H1 (cell line): ENCODE data around the gene CACNB1. TPM values are rescaled to one million over a fixed set of nuclear protein-coding genes. Genes with fewer than 3 reads are reported as not detected.
A peak's percentile ranks its signal among the peaks of the same experiment; 100 is the strongest.

ENCODE experiments used
- ATF3 ChIP-seq: IDR thresholded peaks from 2 replicates; pipeline ENCODE4 v1.6.1; 2011; ENCODE audit warnings: low read depth, mild to moderate bottlenecking, low read length; ENCODE audit not compliant: insufficient read depth
- BCL11A ChIP-seq, 2 experiments: IDR thresholded peaks; one replicate each; pipeline ENCODE4 v1.6.1; 2011; ENCODE audit warnings: low read depth in 2 of 2, low read length in 2 of 2, mild to moderate bottlenecking in 2 of 2
- CHD1 ChIP-seq: IDR thresholded peaks from 2 replicates; pipeline ENCODE4 v1.6.1; 2012; ENCODE audit warnings: low read depth, low read length, improper control_type of control experiment
- CREB1 ChIP-seq: IDR thresholded peaks from 2 replicates; pipeline ENCODE4 v1.6.1; 2012; ENCODE audit warnings: inconsistent platforms
- CTCF ChIP-seq, 3 experiments: IDR thresholded peaks; 1 replicate in 2 of 3; 2 replicates in 1 of 3; pipeline versions ENCODE4 v1.5.1 to v1.6.1; 2011; ENCODE audit warnings: low read length in 3 of 3, mild to moderate bottlenecking in 3 of 3, inconsistent platforms in 2 of 3, low read depth in 1 of 3, moderate library complexity in 1 of 3; ENCODE audit not compliant: insufficient read depth in 1 of 3; ENCODE audit errors: control extremely low read depth in 1 of 3
- EP300 ChIP-seq, 2 experiments: IDR thresholded peaks; 1 replicate in 1 of 2; 2 replicates in 1 of 2; pipeline ENCODE4 v1.6.1; 2011 to 2012; ENCODE audit warnings: low read depth in 2 of 2, low read length in 2 of 2, mild to moderate bottlenecking in 2 of 2, borderline replicate concordance in 1 of 2, inconsistent platforms in 1 of 2, moderate library complexity in 1 of 2
- GABPA ChIP-seq: IDR thresholded peaks from 2 replicates; pipeline ENCODE4 v1.6.1; 2011; ENCODE audit warnings: mild to moderate bottlenecking, low read length, moderate library complexity, borderline replicate concordance; ENCODE audit not compliant: insufficient read depth
- GTF2F1 ChIP-seq: IDR thresholded peaks from 2 replicates; pipeline ENCODE4 v1.6.1; 2012; ENCODE audit warnings: low read depth, low read length, improper control_type of control experiment, borderline replicate concordance
- HDAC6 ChIP-seq: IDR thresholded peaks from one replicate; pipeline ENCODE4 v1.7.1; 2012; ENCODE audit warnings: low read depth, mild to moderate bottlenecking, inconsistent platforms, low read length, moderate library complexity
- JUN ChIP-seq: IDR thresholded peaks from 2 replicates; pipeline ENCODE4 v1.6.1; 2011; ENCODE audit warnings: low read depth, mild to moderate bottlenecking, improper control_type of control experiment, low read length
- KDM1A ChIP-seq: fragments of 200-600, 300-600 bp; sonication (generic); IDR thresholded peaks from 2 replicates; pipeline ENCODE4 v1.7.1; 2016; ENCODE audit warnings: mild to moderate bottlenecking, low read length, borderline replicate concordance
- KDM5A ChIP-seq: fragments of 200-600 bp; IDR thresholded peaks from 2 replicates; pipeline ENCODE4 v1.7.1; 2012; ENCODE audit warnings: mild to moderate bottlenecking, low read length, inconsistent platforms, mixed read lengths
- MAFK ChIP-seq: IDR thresholded peaks from 2 replicates; pipeline ENCODE4 v1.6.1; 2012; ENCODE audit warnings: low read depth, mild to moderate bottlenecking, improper control_type of control experiment, low read length
- MAX ChIP-seq: IDR thresholded peaks from 2 replicates; pipeline ENCODE4 v1.6.1; 2012; ENCODE audit warnings: inconsistent platforms
- NRF1 ChIP-seq: IDR thresholded peaks from 2 replicates; pipeline ENCODE4 v1.6.1; 2011; ENCODE audit warnings: mild to moderate bottlenecking, low read depth, low read length, improper control_type of control experiment
- PHF8 ChIP-seq: fragments of 200-600 bp; sonication (generic); conservative IDR thresholded peaks from 2 replicates; pipeline ENCODE4 v1.7.1; 2012; ENCODE audit warnings: low read depth, mild to moderate bottlenecking, inconsistent platforms, low read length, moderate library complexity
- TAF1 ChIP-seq: IDR thresholded peaks from 2 replicates; pipeline ENCODE4 v1.6.1; 2011; ENCODE audit warnings: mild to moderate bottlenecking, low read depth, low read length
- TAF7 ChIP-seq: optimal IDR thresholded peaks from 2 replicates; pipeline ENCODE3; 2011; ENCODE audit warnings: low read depth, mild to moderate bottlenecking, inconsistent platforms, low read length, moderate library complexity, borderline replicate concordance
- TBP ChIP-seq: IDR thresholded peaks from 2 replicates; pipeline ENCODE4 v1.6.1; 2011; ENCODE audit warnings: low read depth, low read length, improper control_type of control experiment
- TEAD4 ChIP-seq: IDR thresholded peaks from 2 replicates; pipeline ENCODE4 v1.6.1; 2012; ENCODE audit warnings: low read depth, low read length, inconsistent platforms, mixed read lengths
- USF2 ChIP-seq: IDR thresholded peaks from 2 replicates; pipeline ENCODE4 v1.6.1; 2011; ENCODE audit warnings: low read length, improper control_type of control experiment
- polyA plus RNA-seq, 7 experiments: library from polyadenylated mRNA; depleted of rRNA in 3 of 7; stranded (reverse) in 5 of 7; unstranded in 2 of 7; fragments of >200 nt in 5 of 7; fragments of 200-250 nt in 2 of 7; gene quantifications; 1 replicate in 5 of 7; 2 replicates in 1 of 7; 4 replicates in 1 of 7; pipeline versions ENCODE4 v1.2.1 to v1.2.3, GENCODE V29; 2011 to 2013; ENCODE audit warnings: missing spikeins in 2 of 7, mixed read lengths in 2 of 7
- total RNA-seq: library from RNA; stranded (reverse); fragmentation: NEBNext Ultra II Directional; extraction: Animal tissue kit (Norgen Biotek cat#: 25700); gene quantifications from 2 replicates; pipeline ENCODE4 v1.2.1, GENCODE V29; 2021

Gene CACNB1
- total and polyA plus RNA-seq, 2 of the 8 experiments (the other 6 are each of a cell fraction or from before 2014, with no cell fraction given): 7.2 to 17.8 TPM

GRCh38 chr17:39153599-39154051 is 43.8 kb downstream of the CACNB1 start (continued):
- TF ChIP-seq HDAC6 (peak; percentile 72), TAF7 (peak; percentile 83), PHF8 (no peak), MAX (no peak), EP300 (IDR thresholded peaks at IDR 0.05; ENCODE audit: borderline replicate concordance in 1 of 2, low read depth in 2 of 2, low read length in 2 of 2) (no peak), MAFK (peak; percentile 72; the same call in 1 of the 2 replicates), CTCF (IDR thresholded peaks at IDR 0.05; ENCODE audit: control extremely low read depth in 1 of 3, insufficient read depth in 1 of 3, low read depth in 1 of 3, low read length in 3 of 3) (peak in 1 of 3 experiments; percentile 12; a peak in 2 of 4 replicates), GABPA (no peak), JUN (no peak), KDM5A (no peak), ATF3 (no peak), CREB1 (no peak), CHD1 (no peak), BCL11A (IDR thresholded peaks at IDR 0.05; ENCODE audit: low read depth in 2 of 2, low read length in 2 of 2) (no peak), NRF1 (peak; percentile 51; the same call in 1 of the 2 replicates), USF2 (no peak), TAF1 (no peak; the same call in 1 of the 2 replicates), TBP (peak; percentile 100), TEAD4 (peak; percentile 78; the same call in 1 of the 2 replicates), GTF2F1 (no peak), KDM1A (no peak)
